GM12878 (cell line): Measurements from ENCODE around the gene PRRX2. TPM values are rescaled to one million over a fixed set of nuclear protein-coding genes. Genes with fewer than 3 reads are reported as not detected.

Experiments
- ATAC-seq: fragments of 200-7000 bp; cut with Tn5 transposase; 3 replicates; pipeline ENCODE4 v1.9.1; 2020; ENCODE audit warnings: mild to moderate bottlenecking, moderate library complexity
- BruUV-seq: library from RNA; stranded (reverse); fragments of 400-500 nt; replicated peaks from 2 replicates; lab custom pipeline; 2021; lab: Mats Ljungman, UMichigan
- CTCF ChIA-PET: fragments of 300-600 bp; sonication (Branson Sonifier 250); formaldehyde crosslinking; extraction: SDS; loops from one replicate; lab custom pipeline; 2021; ENCODE audit warnings: inconsistent platforms; lab: Yijun Ruan, JAX
- POLR2A ChIA-PET: fragments of 350-600 bp; formaldehyde crosslinking; extraction: SDS; loops from one replicate; lab custom pipeline; 2021; ENCODE audit warnings: inconsistent platforms; lab: Charles Lee
- RAD21 ChIA-PET: fragments of 300-600 bp; sonication (Branson Sonifier 250); formaldehyde crosslinking; loops from one replicate; lab custom pipeline; 2023; ENCODE audit warnings: antibody characterized with exemption; ENCODE audit not compliant: unreplicated experiment; lab: Charles Lee
- SMC1A ChIA-PET: fragments of 300-600 bp; sonication (Branson Sonifier 250); formaldehyde crosslinking; loops from one replicate; lab custom pipeline; 2023; ENCODE audit not compliant: unreplicated experiment, uncharacterized antibody; lab: Charles Lee
- DNase-seq: peaks from one replicate; pipeline ENCODE4 v3.0.0-alpha.2; 2011; ENCODE audit warnings: low read depth, low spot score
- FAIRE-seq: peaks from 3 replicates; lab custom pipeline; 2011; peaks lifted over from hg19 to GRCh38; lab: Jason Lieb, UNC
- H2AFZ ChIP-seq: 2 replicates; pipeline ENCODE4 v1.6.0; 2011; ENCODE audit warnings: low read depth, low read length, control low read depth; ENCODE audit not compliant: control insufficient read depth
- H3K27ac ChIP-seq: 2 replicates; pipeline ENCODE4 v1.5.1; 2011; ENCODE audit warnings: control low read depth; ENCODE audit not compliant: control insufficient read depth, insufficient read depth
- H3K27me3 ChIP-seq, 2 experiments: replicated peaks in 1 of 2; 2 replicates each; pipeline versions ENCODE4 v1.6.0 to v1.6.1; 2011; ENCODE audit warnings: low read length in 1 of 2; ENCODE audit not compliant: control insufficient read depth in 2 of 2, insufficient read depth in 2 of 2
- H3K36me3 ChIP-seq, 2 experiments: 2 replicates each; pipeline ENCODE4 v1.5.1; 2011; ENCODE audit warnings: low read length in 1 of 2; ENCODE audit not compliant: control insufficient read depth in 2 of 2, insufficient read depth in 2 of 2
- H3K4me1 ChIP-seq: 2 replicates; pipeline ENCODE4 v1.6.1; 2011; ENCODE audit warnings: mild to moderate bottlenecking, low read length, moderate library complexity, mixed read lengths; ENCODE audit not compliant: control insufficient read depth, insufficient read depth
- H3K4me2 ChIP-seq: 2 replicates; pipeline ENCODE4 v1.6.0; 2011; ENCODE audit warnings: control low read depth; ENCODE audit not compliant: control insufficient read depth, insufficient read depth
- H3K4me3 ChIP-seq: fragments of 200-600 bp; sonication (generic); 2 replicates; pipeline ENCODE4 v1.5.1; 2016
- H3K79me2 ChIP-seq: 2 replicates; pipeline ENCODE4 v1.6.0; 2011; ENCODE audit warnings: low read length; ENCODE audit not compliant: control insufficient read depth, insufficient read depth
- H3K9ac ChIP-seq: 2 replicates; pipeline ENCODE4 v1.8.0; 2011; ENCODE audit warnings: low read length, control low read depth, mixed read lengths; ENCODE audit not compliant: control insufficient read depth, insufficient read depth
- H3K9me3 ChIP-seq: replicated peaks from 3 replicates; pipeline ENCODE4 v1.5.1; 2011; ENCODE audit warnings: mild to moderate bottlenecking, low read length; ENCODE audit not compliant: control insufficient read depth, insufficient read depth
- H4K20me1 ChIP-seq: 2 replicates; pipeline ENCODE4 v1.6.0; 2011; ENCODE audit not compliant: control insufficient read depth, insufficient read depth
- CBX5 ChIP-seq: sonication (generic); IDR thresholded peaks from 2 replicates; pipeline ENCODE4 v1.6.1; 2016; ENCODE audit warnings: low read depth, moderate library complexity, mild to moderate bottlenecking, inconsistent platforms
- CHD2 ChIP-seq: IDR thresholded peaks from 2 replicates; pipeline ENCODE4 v1.6.1; 2011; ENCODE audit warnings: low read depth, low read length, improper control_type of control experiment, borderline replicate concordance
- EGR1 ChIP-seq, 2 experiments: IDR thresholded peaks; 1 replicate in 1 of 2; 2 replicates in 1 of 2; pipeline ENCODE4 v1.6.1; 2011 to 2012; ENCODE audit warnings: low read depth in 2 of 2, low read length in 2 of 2, borderline replicate concordance in 1 of 2, mild to moderate bottlenecking in 1 of 2, moderate library complexity in 1 of 2
- HCFC1 ChIP-seq: fragments of 150-350 bp; IDR thresholded peaks from 2 replicates; pipeline ENCODE4 v1.6.1; 2014; ENCODE audit warnings: low read length
- HDAC6 ChIP-seq: fragments of 200-600 bp; sonication (generic); IDR thresholded peaks from one replicate; pipeline ENCODE4 v1.8.0; 2017; ENCODE audit warnings: antibody characterized with exemption; ENCODE audit not compliant: unreplicated experiment
- MTA2 ChIP-seq: fragments of 450-650 bp; IDR thresholded peaks from 2 replicates; pipeline ENCODE4 v1.6.1; 2016; ENCODE audit warnings: low read depth, mild to moderate bottlenecking, moderate library complexity
- NFXL1 ChIP-seq: fragments of 450-650 bp; IDR thresholded peaks from 2 replicates; pipeline ENCODE4 v1.6.1; 2017; ENCODE audit warnings: antibody characterized with exemption, mild to moderate bottlenecking, borderline replicate concordance
- NFYB ChIP-seq: IDR thresholded peaks from 2 replicates; pipeline ENCODE4 v1.6.1; 2011; ENCODE audit warnings: low read depth, mild to moderate bottlenecking, low read length, improper control_type of control experiment, moderate library complexity; ENCODE audit not compliant: insufficient read depth
- RFX5 ChIP-seq: IDR thresholded peaks from 2 replicates; pipeline ENCODE4 v1.6.1; 2011; ENCODE audit warnings: low read depth, low read length, improper control_type of control experiment
- SIX5 ChIP-seq: IDR thresholded peaks from 2 replicates; pipeline ENCODE4 v1.6.1; 2011; ENCODE audit warnings: mild to moderate bottlenecking, low read depth, low read length, moderate library complexity; ENCODE audit not compliant: severe bottlenecking
- SRF ChIP-seq, 2 experiments: IDR thresholded peaks; 2 replicates each; pipeline ENCODE4 v1.6.1; 2011; ENCODE audit warnings: low read depth in 2 of 2, low read length in 2 of 2, mild to moderate bottlenecking in 1 of 2, moderate library complexity in 1 of 2
- TBL1XR1 ChIP-seq: IDR thresholded peaks from 2 replicates; pipeline ENCODE4 v1.6.1; 2012; ENCODE audit warnings: low read depth, low read length, improper control_type of control experiment
- TCF3 ChIP-seq: IDR thresholded peaks from 2 replicates; pipeline ENCODE4 v1.6.1; 2012; ENCODE audit warnings: low read depth, mild to moderate bottlenecking, low read length, borderline replicate concordance; ENCODE audit not compliant: insufficient read depth
- WRNIP1 ChIP-seq: IDR thresholded peaks from 2 replicates; pipeline ENCODE4 v1.6.1; 2011; ENCODE audit warnings: low read depth, low read length, improper control_type of control experiment, borderline replicate concordance
- WGBS: methylation state at CpG from one replicate; pipeline ENCODE4 v1.1.6; 2016; ENCODE audit warnings: low lambda C conversion rate; ENCODE audit not compliant: insufficient replicate concordance, insufficient coverage; ENCODE audit errors: missing lambda C conversion rate; 5-methylcytosine and 5-hydroxymethylcytosine counted together
- in situ Hi-C: fragments of 300-500 bp; cut with MboI; formaldehyde crosslinking; loops from 9 replicates; pipeline ENCODE4 v1.14.3; 2018; ENCODE audit warnings: mixed read lengths
- intact Hi-C: fragments of 100-400 bp; cut with micrococcal nuclease; formaldehyde crosslinking; loops from one replicate; pipeline ENCODE4 v1.14.2; 2022; ENCODE audit not compliant: unreplicated experiment
- polyA plus RNA-seq, 11 experiments: library from polyadenylated mRNA; depleted of rRNA in 4 of 11; unstranded in 6 of 11; stranded (reverse) in 5 of 11; fragments of >200 nt; fragmentation: Nextera tagmentation in 4 of 11; fragmentation: Illumina TruSeq in 1 of 11; extraction: Ambion mirVana in 4 of 11; extraction: Trizol in 1 of 11; gene quantifications; 1 replicate in 1 of 11; 2 replicates in 10 of 11; pipeline versions ENCODE4 v1.2.1 to v1.2.3, GENCODE V29; 2011 to 2016; ENCODE audit warnings: inconsistent platforms in 2 of 11, missing spikeins in 2 of 11, low read depth in 1 of 11
- total RNA-seq, 4 experiments: library from RNA; depleted of rRNA in 3 of 4; stranded (reverse); fragments of >200 nt in 3 of 4; fragmentation: Illumina TruSeq in 1 of 4; extraction: Trizol in 1 of 4; gene quantifications; 2 replicates each; pipeline versions ENCODE4 v1.2.1 to v1.2.3, GENCODE V29; 2013 to 2021
- TF ChIP-seq, protein P1 (sequence below), 3 experiments: IDR thresholded peaks in 2 of 3; conservative IDR thresholded peaks in 1 of 3; 2 replicates each; pipeline ENCODE4 v1.5.1; 2011; ENCODE audit warnings: low read depth in 3 of 3, low read length in 3 of 3, mild to moderate bottlenecking in 3 of 3, control low read depth in 2 of 3, moderate library complexity in 2 of 3, inconsistent platforms in 1 of 3, mixed read lengths in 1 of 3; ENCODE audit not compliant: control insufficient read depth in 2 of 3, insufficient read depth in 1 of 3; ENCODE audit errors: extremely low read depth in 1 of 3
- TF ChIP-seq, protein P2 (sequence below): IDR thresholded peaks from 2 replicates; pipeline ENCODE4 v1.6.1; 2011; ENCODE audit warnings: mild to moderate bottlenecking, low read depth, low read length, moderate library complexity; ENCODE audit not compliant: insufficient replicate concordance
- TF ChIP-seq, protein P3 (sequence below): IDR thresholded peaks from 2 replicates; pipeline ENCODE4 v1.6.1; 2011; ENCODE audit warnings: borderline replicate concordance, low read depth, mild to moderate bottlenecking, moderate library complexity, mixed read lengths, low read length; ENCODE audit not compliant: insufficient read depth; ENCODE audit errors: extremely low read length

The PRRX2 gene
- total and polyA plus RNA-seq, 10 of the 15 experiments (the other 5 are each of a cell fraction or from before 2014, with no cell fraction given): not detected

DNA sequence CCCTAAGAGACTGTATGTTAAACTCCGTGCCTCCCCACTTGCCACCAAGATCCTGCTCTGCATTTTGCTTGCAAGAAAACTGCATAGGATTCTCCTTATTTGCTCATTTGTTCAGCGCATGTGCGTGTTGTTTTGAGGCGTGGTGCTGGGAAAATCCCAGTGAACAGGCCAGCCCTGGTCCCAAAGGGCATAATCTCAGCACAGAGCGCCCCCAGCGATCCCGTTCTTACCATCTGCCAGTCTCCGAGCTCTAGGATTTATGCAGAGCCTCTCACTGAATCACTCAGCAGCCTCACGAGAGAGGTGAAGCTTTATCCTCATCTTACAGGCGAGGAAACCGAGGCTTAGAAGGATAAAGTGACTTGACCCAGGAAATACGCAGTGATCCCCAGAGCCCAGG lies 11.5 kb downstream of the PRRX2 start:
- Histone ChIP-seq H3K4me2 (no peak overlapping the region), H3K27me3 (no peaks in the 10 kb centered on the region; a peak in 2 of 4 replicates)
- TF ChIP-seq NFXL1: no peak
- no peak for TF ChIP-seq MTA2
- no peak for TF ChIP-seq NFYB
- TF ChIP-seq RFX5: no peak
- TF ChIP-seq TCF3: no peak
- no peak for TF ChIP-seq EGR1 (IDR thresholded peaks at IDR 0.05; ENCODE audit: borderline replicate concordance in 1 of 2, low read depth in 2 of 2, low read length in 2 of 2)
- no peak for TF ChIP-seq HCFC1
- TF ChIP-seq SRF (IDR thresholded peaks at IDR 0.05; ENCODE audit: low read depth in 2 of 2, low read length in 2 of 2): no peak
- TF ChIP-seq, protein P1, sequence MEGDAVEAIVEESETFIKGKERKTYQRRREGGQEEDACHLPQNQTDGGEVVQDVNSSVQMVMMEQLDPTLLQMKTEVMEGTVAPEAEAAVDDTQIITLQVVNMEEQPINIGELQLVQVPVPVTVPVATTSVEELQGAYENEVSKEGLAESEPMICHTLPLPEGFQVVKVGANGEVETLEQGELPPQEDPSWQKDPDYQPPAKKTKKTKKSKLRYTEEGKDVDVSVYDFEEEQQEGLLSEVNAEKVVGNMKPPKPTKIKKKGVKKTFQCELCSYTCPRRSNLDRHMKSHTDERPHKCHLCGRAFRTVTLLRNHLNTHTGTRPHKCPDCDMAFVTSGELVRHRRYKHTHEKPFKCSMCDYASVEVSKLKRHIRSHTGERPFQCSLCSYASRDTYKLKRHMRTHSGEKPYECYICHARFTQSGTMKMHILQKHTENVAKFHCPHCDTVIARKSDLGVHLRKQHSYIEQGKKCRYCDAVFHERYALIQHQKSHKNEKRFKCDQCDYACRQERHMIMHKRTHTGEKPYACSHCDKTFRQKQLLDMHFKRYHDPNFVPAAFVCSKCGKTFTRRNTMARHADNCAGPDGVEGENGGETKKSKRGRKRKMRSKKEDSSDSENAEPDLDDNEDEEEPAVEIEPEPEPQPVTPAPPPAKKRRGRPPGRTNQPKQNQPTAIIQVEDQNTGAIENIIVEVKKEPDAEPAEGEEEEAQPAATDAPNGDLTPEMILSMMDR (IDR thresholded peaks at IDR 0.05 in 2 of 3, conservative IDR thresholded peaks at IDR 0.05 in 1 of 3; ENCODE audit: control insufficient read depth in 2 of 3, extremely low read depth in 1 of 3, insufficient read depth in 1 of 3, low read depth in 3 of 3, low read length in 3 of 3): no peak
- TF ChIP-seq, protein P2, sequence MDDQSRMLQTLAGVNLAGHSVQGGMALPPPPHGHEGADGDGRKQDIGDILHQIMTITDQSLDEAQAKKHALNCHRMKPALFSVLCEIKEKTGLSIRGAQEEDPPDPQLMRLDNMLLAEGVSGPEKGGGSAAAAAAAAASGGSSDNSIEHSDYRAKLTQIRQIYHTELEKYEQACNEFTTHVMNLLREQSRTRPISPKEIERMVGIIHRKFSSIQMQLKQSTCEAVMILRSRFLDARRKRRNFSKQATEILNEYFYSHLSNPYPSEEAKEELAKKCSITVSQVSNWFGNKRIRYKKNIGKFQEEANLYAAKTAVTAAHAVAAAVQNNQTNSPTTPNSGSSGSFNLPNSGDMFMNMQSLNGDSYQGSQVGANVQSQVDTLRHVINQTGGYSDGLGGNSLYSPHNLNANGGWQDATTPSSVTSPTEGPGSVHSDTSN: no peak
- no peak for TF ChIP-seq WRNIP1
- no peak for TF ChIP-seq CHD2
- TF ChIP-seq SIX5: no peak
- TF ChIP-seq TBL1XR1: no peak
- TF ChIP-seq CBX5: no peak
- no peak for TF ChIP-seq HDAC6
- TF ChIP-seq, protein P3, sequence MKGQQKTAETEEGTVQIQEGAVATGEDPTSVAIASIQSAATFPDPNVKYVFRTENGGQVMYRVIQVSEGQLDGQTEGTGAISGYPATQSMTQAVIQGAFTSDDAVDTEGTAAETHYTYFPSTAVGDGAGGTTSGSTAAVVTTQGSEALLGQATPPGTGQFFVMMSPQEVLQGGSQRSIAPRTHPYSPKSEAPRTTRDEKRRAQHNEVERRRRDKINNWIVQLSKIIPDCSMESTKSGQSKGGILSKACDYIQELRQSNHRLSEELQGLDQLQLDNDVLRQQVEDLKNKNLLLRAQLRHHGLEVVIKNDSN: no peak
- TF ChIP-seq, all 136 proteins: peak for 0
- no TSS peak for BruUV-seq
- Histone ChIP-seq H3K79me2 (no peaks in the 10 kb centered on the region), H3K36me3 (no peaks in the 10 kb centered on the region), H2AFZ (no peak overlapping the region), H3K9me3 (no peaks in the 10 kb centered on the region), H4K20me1 (no peaks in the 10 kb centered on the region), H3K4me1 (no peaks in the 10 kb centered on the region), H3K9ac (no peak overlapping the region), H3K27ac (no peak overlapping the region), H3K4me3 (no peak overlapping the region)
- WGBS: 35% methylated on average over 12 of the region's 12 CpGs
- ChIA-PET POLR2A (no interaction called here), CTCF (no interaction called here), RAD21 (no interaction called here), SMC1A (no interaction called here)
- FAIRE-seq: no peak
- ATAC-seq: no peak
- in situ Hi-C loops (no loop called here), intact Hi-C loops (no loop called here)
- DNase-seq: no peak
